SJSA1 (cell line): ENCODE measurements around the gene PYROXD2. TPM values are rescaled to one million over a fixed set of nuclear protein-coding genes. Genes with fewer than 3 reads are reported as not detected.

Source experiments
- DNase-seq, 2 experiments: peaks; one replicate each; pipeline ENCODE4 v3.0.0-alpha.2; 2015 to 2020; ENCODE audit warnings: low spot score in 2 of 2, low read depth in 1 of 2
- H3K27ac ChIP-seq: fragments of 250-450 bp; sonication (Bioruptor Pico); 2 replicates; pipeline ENCODE4 v1.5.1; 2020; ENCODE audit warnings: mild to moderate bottlenecking, moderate library complexity
- H3K27me3 ChIP-seq: fragments of 250-450 bp; sonication (Bioruptor Pico); replicated peaks from 2 replicates; pipeline ENCODE4 v1.5.1; 2020; ENCODE audit warnings: mild to moderate bottlenecking, moderate library complexity
- H3K36me3 ChIP-seq: fragments of 250-450 bp; sonication (Bioruptor Pico); 2 replicates; pipeline ENCODE4 v1.5.1; 2020; ENCODE audit warnings: mild to moderate bottlenecking
- H3K4me1 ChIP-seq: fragments of 250-450 bp; sonication (Bioruptor Pico); replicated peaks from 2 replicates; pipeline ENCODE4 v1.6.1; 2021; ENCODE audit warnings: mild to moderate bottlenecking
- H3K4me3 ChIP-seq: fragments of 250-450 bp; sonication (Bioruptor Pico); 2 replicates; pipeline ENCODE4 v1.5.1; 2020; ENCODE audit warnings: mild to moderate bottlenecking
- H3K9me3 ChIP-seq: fragments of 250-450 bp; sonication (Bioruptor Pico); replicated peaks from 2 replicates; pipeline ENCODE4 v1.5.1; 2020; ENCODE audit warnings: mild to moderate bottlenecking
- total RNA-seq: library from RNA; depleted of rRNA; stranded (reverse); fragments of >200 nt; shearing (Covaris generic); gene quantifications from 2 replicates; pipeline ENCODE4 v1.2.3, GENCODE V29; 2014; rRNA removed

The PYROXD2 gene
- 10.8 and 13.8 TPM in 2 replicates for total RNA-seq

GRCh38 chr10:98414932-98415730 is at the start of gene PYROXD2:
Gene PYROXD2 (minus strand): TSS chr10:98415182. CDS start chr10:98415135, 47 bp downstream.
- Histone ChIP-seq H3K4me3 (peak within 1 kb of the TSS; percentile 52), H3K27me3 (no peaks in the 10 kb centered on the region), H3K36me3 (peaks cover 22% of the 10 kb centered on the region), H3K4me1 (peaks cover 17% of the 10 kb centered on the region), H3K27ac (peak within 1 kb of the TSS; percentile 35), H3K9me3 (no peaks in the 10 kb centered on the region)
- peak; percentile 90 to 96 for DNase-seq

DNA sequence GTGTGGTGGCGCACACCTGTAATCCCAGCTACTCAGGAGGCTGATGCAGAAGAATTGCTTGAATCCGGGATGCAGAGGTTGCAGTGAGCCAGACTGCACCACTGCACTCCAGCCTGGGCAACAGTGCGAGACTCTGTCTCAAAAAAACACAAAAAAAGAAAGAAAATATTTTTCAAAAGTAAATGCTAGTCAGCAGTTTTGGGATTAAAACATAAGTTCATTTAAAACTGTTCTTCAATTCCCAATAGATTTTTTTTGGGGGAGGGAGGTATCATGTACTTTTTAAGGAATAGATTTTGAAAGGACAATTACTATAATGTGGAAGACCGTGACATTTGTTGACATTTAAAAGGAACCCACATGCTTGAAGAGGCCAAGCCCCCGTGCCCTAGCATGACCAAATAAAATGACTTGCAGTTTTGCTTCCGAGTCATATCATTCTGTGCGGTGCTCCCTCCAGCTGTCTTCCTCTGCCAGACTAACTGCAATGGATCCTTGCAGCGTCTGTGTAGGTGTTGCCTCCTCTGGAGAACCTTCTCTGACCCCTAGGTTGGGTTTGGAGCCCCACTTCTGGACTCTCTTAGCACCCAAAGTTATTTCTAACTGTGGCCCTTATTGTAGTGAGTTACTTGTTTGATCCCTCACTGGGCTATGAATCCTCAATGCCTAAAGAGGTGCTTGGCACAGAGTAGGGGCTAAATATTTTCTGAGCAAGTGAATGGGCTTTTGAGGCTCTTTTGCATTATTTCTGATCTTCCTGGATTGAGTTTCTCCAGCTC is 49.2 kb upstream of the PYROXD2 start:
- no peak for DNase-seq
- Histone ChIP-seq H3K27me3 (no peaks in the 10 kb centered on the region; the same call in 1 of the 2 replicates), H3K27ac (no peak overlapping the region), H3K9me3 (no peaks in the 10 kb centered on the region), H3K36me3 (no peaks in the 10 kb centered on the region), H3K4me3 (no peak overlapping the region), H3K4me1 (peaks cover 21% of the 10 kb centered on the region)

DNA sequence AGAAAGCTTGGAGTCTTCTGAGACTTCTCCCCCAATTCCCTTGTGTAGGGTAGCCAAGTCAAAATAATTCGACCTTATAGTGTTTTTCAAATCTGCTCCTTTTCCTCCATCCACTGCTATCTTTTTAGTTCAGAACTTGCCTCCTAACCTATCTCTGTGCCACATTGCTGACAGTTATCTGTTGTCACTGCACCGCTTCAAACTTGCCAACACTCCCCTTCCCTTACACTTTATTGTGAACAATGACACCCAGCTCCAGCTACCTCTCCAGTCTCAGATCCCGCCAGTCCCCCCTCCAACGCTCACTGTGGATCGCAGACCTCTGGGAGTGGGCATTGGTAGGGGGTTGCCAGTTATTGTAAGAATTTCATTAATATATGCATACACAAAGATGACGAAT is 48.0 kb upstream of the PYROXD2 start:
- Histone ChIP-seq H3K4me3 (no peak overlapping the region), H3K4me1 (peaks cover 21% of the 10 kb centered on the region), H3K27me3 (no peaks in the 10 kb centered on the region), H3K27ac (no peak overlapping the region), H3K9me3 (no peaks in the 10 kb centered on the region), H3K36me3 (no peaks in the 10 kb centered on the region)
- DNase-seq, result no peak

GRCh38 chr10:98461500-98461842 is 46.5 kb upstream of the PYROXD2 start:
- DNase-seq, result no peak
- Histone ChIP-seq H3K36me3 (no peaks in the 10 kb centered on the region), H3K27me3 (no peaks in the 10 kb centered on the region), H3K4me1 (peaks cover 17% of the 10 kb centered on the region), H3K4me3 (no peak overlapping the region), H3K9me3 (no peaks in the 10 kb centered on the region), H3K27ac (peak overlapping the region; percentile 80)

DNA sequence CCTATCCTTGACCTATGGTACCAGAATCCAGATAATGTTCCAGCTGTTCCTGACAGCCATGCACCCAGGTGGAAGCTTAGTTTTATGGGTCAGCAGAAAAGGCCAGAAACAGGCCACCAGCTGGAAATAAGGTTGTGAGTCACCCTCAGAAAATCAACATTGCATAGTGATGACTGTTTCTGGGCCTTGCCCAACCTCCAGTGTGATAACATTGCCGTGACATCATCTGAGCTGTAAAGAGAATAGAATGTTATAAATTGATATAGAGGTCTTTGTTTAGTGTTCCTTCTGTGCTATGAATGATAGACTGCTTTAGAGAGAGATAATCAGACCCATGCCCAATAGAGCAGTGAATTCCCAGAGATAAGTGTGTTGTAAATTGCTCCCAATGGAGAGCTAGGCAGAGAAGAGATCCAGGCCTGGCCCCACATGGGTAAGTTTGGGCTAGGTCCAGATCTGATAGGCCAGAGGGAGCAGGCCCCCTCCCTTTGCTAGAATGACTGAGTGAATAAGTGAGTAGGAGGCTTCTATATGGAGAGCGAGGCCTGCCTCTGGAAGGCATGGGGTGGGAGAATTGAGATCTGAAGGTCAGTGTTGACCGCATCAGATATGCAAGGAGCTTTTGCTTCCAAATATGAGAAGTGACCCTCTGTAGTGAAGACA is 46.0 kb upstream of the PYROXD2 start:
- no peaks in the 10 kb centered on the region for H3K27me3 ChIP-seq
- peak overlapping the region; percentile 80 for H3K27ac ChIP-seq
- no peaks in the 10 kb centered on the region for H3K36me3 ChIP-seq
- peaks cover 17% of the 10 kb centered on the region for H3K4me1 ChIP-seq
- H3K4me3 ChIP-seq, result no peak overlapping the region
- no peaks in the 10 kb centered on the region for H3K9me3 ChIP-seq
- peak; percentile 80 to 90 for DNase-seq

GRCh38 chr10:98458809-98459784 is 44.1 kb upstream of the PYROXD2 start:
- Histone ChIP-seq H3K36me3 (no peaks in the 10 kb centered on the region), H3K27me3 (no peaks in the 10 kb centered on the region), H3K4me1 (peaks cover 17% of the 10 kb centered on the region), H3K4me3 (no peak overlapping the region), H3K27ac (no peak overlapping the region; the same call in 1 of the 2 replicates), H3K9me3 (no peaks in the 10 kb centered on the region)
- no peak for DNase-seq

DNA sequence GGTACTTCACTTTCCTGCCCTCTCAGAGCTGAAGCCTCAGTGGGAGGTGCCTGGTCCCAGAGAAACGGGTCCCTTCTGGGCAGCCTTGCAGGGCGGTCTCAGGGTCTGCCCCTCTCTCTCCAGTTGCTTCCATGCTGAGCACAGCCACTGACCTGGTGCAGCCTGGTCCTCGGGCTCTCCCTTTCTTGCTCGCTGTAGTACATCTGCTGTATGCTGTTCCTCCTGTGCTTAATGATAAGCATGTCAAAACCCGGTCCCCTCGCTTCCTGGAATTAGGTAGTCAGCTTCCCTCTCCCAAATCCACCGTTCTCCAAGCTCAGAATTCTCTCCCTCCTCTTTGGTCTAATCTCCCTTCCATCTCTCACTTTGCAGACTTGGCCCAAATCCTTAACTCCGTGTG is 42.7 kb upstream of the PYROXD2 start:
- DNase-seq, result no peak
- no peak overlapping the region for H3K4me3 ChIP-seq
- H3K4me1 ChIP-seq, result peaks cover 17% of the 10 kb centered on the region
- H3K27ac ChIP-seq, result no peak overlapping the region
- H3K27me3 ChIP-seq, result no peaks in the 10 kb centered on the region
- no peaks in the 10 kb centered on the region for H3K36me3 ChIP-seq
- no peaks in the 10 kb centered on the region for H3K9me3 ChIP-seq

DNA sequence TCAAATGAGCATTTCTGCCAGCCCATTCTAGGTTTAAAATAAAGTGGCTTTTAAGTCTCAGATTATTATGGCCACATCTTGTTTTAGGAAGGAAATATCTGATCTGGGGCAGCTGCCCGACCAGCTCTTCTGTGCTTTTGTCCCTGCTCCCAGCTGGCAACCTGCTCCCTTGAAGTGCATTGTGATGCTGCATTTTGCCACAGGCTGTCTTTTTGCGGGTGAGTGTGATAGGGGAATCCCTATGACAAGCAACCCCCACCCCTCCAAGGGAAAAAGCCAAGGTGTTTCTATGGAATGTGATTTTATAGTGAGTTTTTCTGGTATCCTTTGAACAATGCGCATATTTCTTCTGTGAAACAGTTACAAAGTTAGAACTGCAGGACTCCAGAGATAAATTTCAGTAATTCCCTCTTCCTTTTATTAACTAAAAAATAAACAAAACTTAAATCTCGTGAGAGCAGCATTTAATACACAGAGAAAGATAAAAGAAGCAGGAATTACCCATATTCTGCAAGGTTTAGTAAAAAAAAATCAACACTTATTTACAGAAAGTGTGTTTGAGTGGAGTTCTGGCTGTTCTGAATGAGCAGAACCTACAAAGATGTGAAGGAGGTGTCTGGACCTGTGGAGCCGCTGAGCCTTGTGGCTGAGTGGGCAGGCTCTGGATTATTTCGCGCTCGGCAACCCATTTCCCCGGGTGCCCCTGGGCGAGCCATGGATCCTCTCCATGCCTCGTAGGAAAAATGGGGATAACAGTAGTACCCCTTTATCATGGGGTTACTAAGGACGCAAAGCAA is 41.9 kb upstream of the PYROXD2 start:
- DNase-seq, result no peak
- 0 out of 2 replicates have a peak, but pooled peaks cover 4% of the 10 kb centered on the region for H3K27me3 ChIP-seq
- peaks cover 17% of the 10 kb centered on the region for H3K4me1 ChIP-seq
- no peaks in the 10 kb centered on the region for H3K36me3 ChIP-seq
- H3K27ac ChIP-seq, result no peak overlapping the region
- no peak overlapping the region for H3K4me3 ChIP-seq
- H3K9me3 ChIP-seq, result no peaks in the 10 kb centered on the region

GRCh38 chr10:98456043-98456570 is 41.1 kb upstream of the PYROXD2 start:
- DNase-seq, result no peak
- H3K36me3 ChIP-seq, result no peaks in the 10 kb centered on the region
- no peak overlapping the region for H3K4me3 ChIP-seq

GRCh38 chr10:98453729-98454128 is 38.7 kb upstream of the PYROXD2 start:
- Histone ChIP-seq H3K4me3 (no peak overlapping the region), H3K36me3 (no peaks in the 10 kb centered on the region), H3K4me1 (no peaks in the 10 kb centered on the region), H3K9me3 (no peaks in the 10 kb centered on the region), H3K27ac (no peak overlapping the region), H3K27me3 (0 out of 2 replicates have a peak, but pooled peaks cover 7% of the 10 kb centered on the region)
- no peak for DNase-seq

More at GRCh38 chr10:98456043-98456570, 41.1 kb upstream of the PYROXD2 start:
- Histone ChIP-seq H3K27me3 (0 out of 2 replicates have a peak, but pooled peaks cover 4% of the 10 kb centered on the region), H3K9me3 (no peaks in the 10 kb centered on the region), H3K4me1 (peaks cover 10% of the 10 kb centered on the region), H3K27ac (no peak overlapping the region)

- Histone ChIP-seq H3K36me3 (peaks cover 5% of the 10 kb centered on the region), H3K27ac (no peak overlapping the region), H3K4me1 (peaks cover 12% of the 10 kb centered on the region), H3K27me3 (0 out of 2 replicates have a peak, but pooled peaks cover 7% of the 10 kb centered on the region), H3K4me3 (no peak overlapping the region), H3K9me3 (no peaks in the 10 kb centered on the region)
- no peak for DNase-seq
Measured at GRCh38 chr10:98450618-98451017, 35.6 kb upstream of the PYROXD2 start.

GRCh38 chr10:98449287-98449686 is 34.3 kb upstream of the PYROXD2 start:
- Histone ChIP-seq H3K9me3 (no peaks in the 10 kb centered on the region), H3K36me3 (peaks cover 15% of the 10 kb centered on the region), H3K27me3 (0 out of 2 replicates have a peak, but pooled peaks cover 7% of the 10 kb centered on the region), H3K4me1 (peaks cover 13% of the 10 kb centered on the region), H3K27ac (no peak overlapping the region), H3K4me3 (no peak overlapping the region)
- DNase-seq, result no peak
